HG03457 (cell line): ENCODE results near the gene TLE1.

Experiments used
- ATAC-seq: cut with Tn5 transposase; IDR thresholded peaks from one replicate; pipeline ENCODE4 v1.9.1; 2021; ENCODE audit warnings: moderate number of reproducible peaks; ENCODE audit not compliant: unreplicated experiment

TLE1 gene

GRCh38 chr9:81686614-81687520, 2.5 kb downstream of the TLE1 start:
- ATAC-seq, result no peak

DNA sequence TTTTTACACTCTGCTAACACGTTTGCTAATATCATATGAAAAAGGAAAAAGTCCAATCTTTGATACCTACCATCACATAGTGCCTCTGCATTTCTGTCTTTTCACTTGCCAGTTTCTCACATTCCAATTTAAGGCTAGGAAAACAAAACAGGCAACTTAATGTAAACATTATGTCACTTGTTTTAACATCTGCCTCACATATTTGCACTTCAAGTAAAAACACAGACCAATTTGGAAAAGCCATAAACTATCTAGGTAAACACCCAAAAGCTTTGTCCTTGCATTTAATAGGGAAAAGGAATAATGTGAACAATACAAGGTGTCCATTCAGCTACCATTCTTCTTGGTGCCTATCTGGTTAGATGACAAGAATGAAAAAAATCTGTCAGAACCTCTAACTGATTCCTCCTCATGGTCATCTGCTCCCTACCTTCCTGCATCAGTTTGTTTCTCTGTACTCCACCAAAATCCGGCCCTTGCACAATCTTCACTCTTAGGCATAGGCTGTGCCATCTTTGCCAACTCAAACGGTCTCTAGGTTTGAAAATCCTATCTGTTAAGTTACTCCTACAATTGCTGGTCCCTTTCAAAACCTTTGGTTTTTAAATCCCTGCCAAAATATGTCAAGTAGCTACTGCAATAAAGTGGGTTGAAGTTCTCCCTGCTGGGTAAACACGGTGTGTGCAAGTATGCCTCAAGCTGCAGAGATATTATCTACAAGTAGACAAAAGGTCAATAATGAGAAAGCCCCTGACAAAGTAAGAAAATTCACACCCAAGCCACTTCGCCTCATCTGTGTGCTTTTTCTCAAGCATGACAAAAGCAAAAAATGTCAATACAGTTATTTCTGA, 3.4 kb downstream of the TLE1 start:
- no peak for ATAC-seq

GRCh38 chr9:81684635-81685034, 4.7 kb downstream of the TLE1 start:
- ATAC-seq, result no peak

DNA sequence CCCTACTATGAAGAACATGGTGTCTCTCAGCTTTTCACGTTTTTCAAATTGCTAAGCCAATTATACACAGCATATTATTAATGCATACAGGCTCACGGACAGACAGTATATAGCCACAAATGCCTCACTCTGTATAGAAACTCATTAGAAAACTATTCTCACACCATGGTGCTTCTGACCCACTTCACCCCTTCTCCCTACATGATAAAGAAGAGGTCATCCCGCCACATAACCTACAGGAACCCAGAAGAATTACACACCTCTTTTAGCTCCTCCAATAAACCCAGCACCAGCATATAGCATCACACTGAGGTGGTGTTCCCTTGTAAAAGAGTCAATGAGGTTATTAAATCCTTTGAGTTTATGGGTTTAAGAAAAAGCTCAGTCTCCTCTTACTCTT, 5.6 kb downstream of the TLE1 start:
- no peak for ATAC-seq

DNA sequence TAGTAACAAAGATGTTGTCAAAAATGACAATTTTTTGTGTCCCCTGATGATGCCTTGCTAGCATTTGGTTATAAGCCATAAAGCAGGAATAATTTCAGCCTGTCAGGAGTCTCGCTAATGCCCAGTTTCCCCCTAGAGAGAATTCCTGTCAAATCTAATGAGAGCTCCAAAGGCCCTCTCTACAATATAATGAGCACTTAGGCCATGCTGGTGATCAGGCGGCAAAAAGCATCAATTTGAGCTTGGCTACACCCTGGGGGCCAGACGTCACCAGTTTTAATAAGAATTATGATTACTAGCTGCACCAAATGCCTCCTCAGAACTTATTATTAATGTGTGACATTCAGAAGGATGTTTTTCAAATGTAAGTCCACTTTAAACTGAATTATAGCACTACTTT, 6.1 kb downstream of the TLE1 start:
- ATAC-seq, result no peak

DNA sequence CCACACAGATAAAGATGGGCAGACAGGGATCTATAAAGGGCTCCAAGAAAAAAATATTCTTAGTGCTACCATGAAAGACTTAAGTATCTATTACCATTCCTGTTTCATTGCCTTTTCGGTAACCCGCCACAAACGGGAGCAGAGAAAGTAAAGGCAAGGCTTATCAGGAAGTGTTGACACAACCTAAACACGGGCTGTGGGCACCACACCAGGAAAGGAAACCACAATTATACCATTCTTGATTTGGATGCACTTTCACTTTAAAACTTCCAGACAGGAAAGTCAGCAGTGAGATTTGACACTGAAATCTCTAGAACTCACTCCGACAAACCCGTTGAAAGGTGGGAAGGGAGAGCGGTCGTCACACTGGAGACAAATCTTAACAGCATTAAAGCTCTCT, 6.5 kb downstream of the TLE1 start:
- ATAC-seq, result no peak

DNA sequence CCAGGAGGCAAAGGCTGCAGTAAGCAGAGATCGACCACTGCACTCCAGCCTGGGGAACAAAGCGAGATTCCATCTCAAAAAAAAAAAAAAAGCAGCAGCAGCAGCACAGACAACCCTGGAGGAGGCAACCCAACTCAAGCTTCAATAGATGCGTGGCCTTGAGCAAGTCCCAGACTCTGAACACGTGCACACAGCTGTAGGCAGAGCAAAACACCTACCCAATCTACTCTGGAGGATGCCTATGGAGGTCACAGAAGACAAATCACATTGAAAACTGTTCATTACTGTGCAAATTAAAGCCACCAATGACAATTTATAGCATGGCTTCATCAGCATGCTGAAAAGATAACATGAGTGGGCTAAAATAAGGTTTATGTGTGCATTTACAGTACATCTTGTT, 7.2 kb downstream of the TLE1 start:
- ATAC-seq, result no peak

DNA sequence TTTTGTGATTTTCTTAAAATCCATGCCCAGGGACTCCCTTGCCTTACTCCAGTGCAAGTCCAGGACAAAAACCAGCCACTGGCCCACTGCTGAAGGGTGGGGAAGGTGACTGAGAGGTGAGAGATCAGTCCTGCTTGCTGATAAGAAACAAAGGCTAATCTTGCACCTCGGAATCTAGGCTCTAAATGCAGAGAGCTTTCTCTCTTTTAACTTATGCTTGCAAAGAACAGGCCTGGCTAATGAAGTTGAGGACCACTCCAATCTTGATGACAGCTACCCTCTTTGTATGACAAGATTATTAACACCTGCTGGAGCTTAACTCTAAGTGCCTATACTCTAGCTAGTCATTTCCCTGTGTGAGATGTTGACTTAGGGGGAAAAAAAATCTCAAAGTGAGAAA, 8.8 kb downstream of the TLE1 start:
- ATAC-seq, result no peak

- no peak for ATAC-seq
Observed at GRCh38 chr9:81680006-81680405, 9.3 kb downstream of the TLE1 start.

DNA sequence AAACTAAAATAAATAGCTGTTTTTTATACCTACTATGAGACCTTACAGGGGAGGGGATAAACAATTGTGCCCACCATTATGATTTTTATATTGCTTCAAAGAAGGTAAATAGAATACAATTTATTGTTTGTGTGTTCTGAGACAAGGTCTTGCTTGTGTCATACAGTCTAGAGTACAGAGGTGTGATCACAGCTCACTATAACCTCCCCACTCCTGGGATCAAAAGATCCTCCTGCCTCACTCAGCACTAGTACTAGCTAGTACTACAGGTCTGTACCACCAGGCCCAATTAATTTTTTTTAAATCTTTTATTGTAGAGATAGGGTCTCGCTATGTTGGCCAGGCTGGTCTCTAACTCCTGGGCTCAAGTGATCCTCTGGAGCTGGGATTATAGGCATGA, 11.3 kb downstream of the TLE1 start:
- ATAC-seq, result no peak

DNA sequence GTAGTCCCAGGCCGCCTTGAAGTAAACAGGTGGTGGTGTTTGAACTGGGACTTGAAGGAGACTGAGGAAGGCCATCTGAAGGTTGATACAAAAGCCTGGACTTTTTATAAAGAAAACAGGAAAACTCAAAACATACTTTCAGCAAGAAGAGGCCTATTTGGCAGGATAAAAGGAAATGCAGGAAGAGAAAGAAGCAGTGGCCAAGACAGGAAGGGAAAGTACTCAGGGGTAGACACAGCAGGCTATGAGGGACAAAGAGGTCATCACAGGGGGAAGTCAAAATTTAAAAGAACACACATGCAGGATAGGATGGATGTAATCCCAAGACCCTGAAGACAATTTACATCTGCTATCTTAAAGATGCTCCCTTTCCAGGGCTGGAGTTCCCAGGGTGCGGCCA, 13.0 kb downstream of the TLE1 start:
- ATAC-seq, result no peak

DNA sequence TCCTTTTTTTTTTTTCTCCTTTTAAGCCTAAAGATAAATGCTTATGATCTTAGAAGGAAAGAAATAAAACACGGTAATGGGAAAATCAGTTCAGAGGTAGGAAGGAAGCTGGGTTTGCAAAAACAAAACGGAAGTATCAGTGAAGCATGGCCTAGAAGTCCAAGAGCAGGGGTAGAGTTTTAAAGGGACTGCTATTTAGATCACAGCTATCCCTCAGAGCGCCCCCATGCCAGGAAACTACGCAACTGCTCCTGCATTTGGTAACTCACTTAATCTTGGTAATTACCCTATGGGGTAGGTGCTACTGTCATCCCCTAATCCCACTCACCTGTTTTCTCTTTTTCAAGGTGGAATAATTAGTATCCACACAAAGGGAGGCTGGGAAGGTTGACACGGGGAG, 16.0 kb downstream of the TLE1 start:
- ATAC-seq, result no peak

- ATAC-seq, result no peak
Observed at GRCh38 chr9:81671880-81672280, 17.5 kb downstream of the TLE1 start.

DNA sequence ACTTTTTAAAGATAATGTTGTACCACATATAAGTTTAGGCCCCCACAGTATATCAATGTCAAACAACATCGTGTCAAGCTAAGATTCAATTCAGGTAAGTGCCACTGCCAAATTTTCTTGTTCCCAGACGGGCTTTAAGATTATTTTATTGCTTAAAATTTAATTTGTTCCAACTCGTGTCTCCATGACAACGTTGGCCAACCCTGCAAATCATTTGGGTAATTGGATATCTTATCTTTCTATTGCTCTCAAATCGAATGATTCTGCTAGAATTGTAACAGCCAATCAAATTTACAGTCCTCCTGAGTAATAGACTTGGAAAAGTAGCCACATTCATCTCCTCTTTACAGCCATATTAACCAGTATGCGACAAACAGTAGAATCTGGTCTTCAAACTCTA, 19.5 kb downstream of the TLE1 start:
- ATAC-seq, result no peak

GRCh38 chr9:81669041-81669651, 20.2 kb downstream of the TLE1 start:
- no peak for ATAC-seq

DNA sequence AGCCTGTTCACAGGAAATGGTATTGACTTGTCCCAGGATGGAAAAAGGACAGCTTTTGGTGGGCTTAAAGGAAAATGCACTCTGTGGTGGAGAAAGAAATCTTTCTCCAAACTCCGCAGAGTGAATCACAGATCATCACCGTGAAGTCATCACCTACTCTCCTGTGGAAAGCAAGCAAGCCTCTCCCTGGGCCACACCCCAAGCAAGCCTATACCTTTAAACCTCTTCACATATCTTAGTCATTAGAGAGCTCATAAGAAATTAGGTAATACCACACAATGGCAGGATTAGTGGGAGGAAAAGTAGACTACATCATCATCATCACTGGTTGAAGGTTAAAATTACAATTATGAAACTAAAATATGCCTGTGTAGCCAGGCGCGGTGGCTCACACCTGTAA, 23.2 kb downstream of the TLE1 start:
- ATAC-seq, result no peak

DNA sequence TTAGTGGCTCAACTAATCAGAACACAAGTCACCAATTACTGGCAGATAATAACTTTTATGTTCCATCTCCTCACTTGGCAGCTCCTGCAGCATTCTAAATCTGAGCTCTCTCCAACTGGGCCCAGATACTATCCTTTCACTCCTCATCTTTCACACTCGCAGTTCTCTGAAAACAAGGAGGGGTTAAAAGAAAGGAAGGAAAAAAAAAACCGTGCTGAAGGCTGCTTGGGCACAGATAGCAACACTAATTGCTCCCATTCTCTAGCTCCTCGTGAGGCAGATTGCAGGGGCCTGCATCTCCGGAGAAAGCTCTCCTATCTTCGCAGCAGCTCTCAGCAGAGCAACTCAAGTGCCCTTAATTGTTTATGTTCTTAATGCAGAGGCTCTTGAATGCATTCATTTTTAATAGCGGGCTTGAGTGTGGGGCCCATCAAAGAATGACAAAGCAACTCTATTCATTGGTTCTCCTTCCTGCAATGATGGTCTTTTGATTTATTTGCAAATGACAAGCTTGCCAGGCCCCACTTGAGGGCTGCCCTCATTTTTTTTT, 23.9 kb downstream of the TLE1 start:
- no peak for ATAC-seq

GRCh38 chr9:81664638-81665222, 24.6 kb downstream of the TLE1 start:
- ATAC-seq, result no peak

GRCh38 chr9:81661339-81661738, 28.0 kb downstream of the TLE1 start:
- ATAC-seq, result no peak

DNA sequence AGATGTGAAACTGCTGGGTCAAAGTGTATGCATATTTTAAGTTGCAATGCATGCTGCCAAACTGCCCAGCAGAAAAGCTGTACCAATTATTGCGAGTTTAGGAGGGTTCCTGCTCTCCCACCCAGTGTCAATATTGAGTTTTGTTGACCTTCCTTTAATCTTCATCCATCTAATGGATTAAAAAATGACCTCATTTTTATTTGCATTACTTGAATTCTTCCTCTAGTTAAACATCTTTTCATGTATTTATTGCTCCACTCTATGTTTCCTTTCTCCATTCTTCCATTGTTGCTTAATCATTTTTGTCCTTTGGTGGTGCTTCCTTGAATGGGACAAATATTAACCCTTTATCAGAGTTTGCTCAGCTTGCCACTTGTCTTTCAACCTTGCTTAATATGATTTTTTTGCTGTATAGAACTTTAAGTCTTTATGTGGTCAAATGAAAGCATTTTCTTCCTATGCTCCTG, 32.4 kb downstream of the TLE1 start:
- ATAC-seq, result no peak

GRCh38 chr9:81656004-81656403, 33.3 kb downstream of the TLE1 start:
- peak; percentile 77 for ATAC-seq
